Bronchial epithelial cell (primary cell): Measurements from ENCODE around the gene ATP4A. TPM values are rescaled to one million over a fixed set of nuclear protein-coding genes. Genes with fewer than 3 reads are reported as not detected.

Source experiments
- DNase-seq: peaks from one replicate; pipeline ENCODE4 v3.0.0-alpha.2; 2010; ENCODE audit warnings: low read depth
- FAIRE-seq: peaks from 2 replicates; lab custom pipeline; 2011; peaks lifted over from hg19 to GRCh38; lab: Jason Lieb, UNC
- H3K27me3 ChIP-seq: 2 replicates; pipeline ENCODE4 v1.5.1; 2011; ENCODE audit warnings: low read length; ENCODE audit not compliant: control insufficient read depth, insufficient read depth
- H3K36me3 ChIP-seq: 2 replicates; pipeline ENCODE4 v1.5.1; 2011; ENCODE audit warnings: low read length; ENCODE audit not compliant: control insufficient read depth, insufficient read depth
- H3K4me3 ChIP-seq: 2 replicates; pipeline ENCODE4 v1.5.1; 2011; ENCODE audit warnings: mild to moderate bottlenecking, low read depth, low read length, control low read depth
- total RNA-seq: library from RNA; depleted of rRNA; stranded (reverse); fragments of >200 nt; gene quantifications from 2 replicates; pipeline ENCODE4 v1.2.1, GENCODE V29; 2014
- TF ChIP-seq, protein P1 (sequence below): IDR thresholded peaks from 2 replicates; pipeline ENCODE4 v1.5.1; 2011; ENCODE audit warnings: mild to moderate bottlenecking, moderate library complexity, low read length, control low read depth, inconsistent platforms; ENCODE audit not compliant: insufficient read depth, severe bottlenecking

Gene ATP4A
- total RNA-seq, 1 donor from 2014 or later: not detected

DNA sequence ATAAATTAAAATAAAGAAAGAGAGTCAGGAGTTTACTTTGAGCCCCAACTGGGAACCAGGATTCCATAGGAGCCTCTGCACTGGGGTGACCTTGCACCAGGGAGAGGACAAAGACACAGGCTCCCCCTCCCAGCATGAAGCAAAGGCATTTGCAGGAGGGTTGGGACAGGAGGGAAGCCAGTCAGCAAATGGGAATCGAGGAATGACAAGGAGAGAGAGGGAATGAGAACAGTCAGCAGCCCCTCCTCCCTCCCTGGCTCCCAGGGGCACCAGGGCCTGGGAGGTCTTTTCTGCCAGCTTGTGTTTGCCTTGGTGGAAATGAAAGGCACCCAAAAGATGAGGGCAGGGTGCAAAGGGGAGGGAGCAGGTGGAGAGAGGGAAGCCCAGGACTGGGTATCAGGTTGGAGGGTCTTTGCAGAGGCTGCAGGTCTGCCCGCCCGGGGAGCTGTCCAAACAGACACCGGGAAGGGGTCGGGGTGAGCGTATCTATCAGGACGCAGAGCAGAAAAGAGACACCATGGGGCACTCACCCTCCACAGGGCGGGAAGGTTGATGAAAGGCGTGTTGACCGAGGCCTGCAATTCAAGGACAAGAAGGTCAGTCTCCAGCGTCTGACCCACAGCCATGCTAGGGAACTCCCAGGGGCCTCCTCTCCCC, 39.1 kb downstream of the ATP4A start:
- no peak for FAIRE-seq
- no peak for DNase-seq
- TF ChIP-seq, protein P1, sequence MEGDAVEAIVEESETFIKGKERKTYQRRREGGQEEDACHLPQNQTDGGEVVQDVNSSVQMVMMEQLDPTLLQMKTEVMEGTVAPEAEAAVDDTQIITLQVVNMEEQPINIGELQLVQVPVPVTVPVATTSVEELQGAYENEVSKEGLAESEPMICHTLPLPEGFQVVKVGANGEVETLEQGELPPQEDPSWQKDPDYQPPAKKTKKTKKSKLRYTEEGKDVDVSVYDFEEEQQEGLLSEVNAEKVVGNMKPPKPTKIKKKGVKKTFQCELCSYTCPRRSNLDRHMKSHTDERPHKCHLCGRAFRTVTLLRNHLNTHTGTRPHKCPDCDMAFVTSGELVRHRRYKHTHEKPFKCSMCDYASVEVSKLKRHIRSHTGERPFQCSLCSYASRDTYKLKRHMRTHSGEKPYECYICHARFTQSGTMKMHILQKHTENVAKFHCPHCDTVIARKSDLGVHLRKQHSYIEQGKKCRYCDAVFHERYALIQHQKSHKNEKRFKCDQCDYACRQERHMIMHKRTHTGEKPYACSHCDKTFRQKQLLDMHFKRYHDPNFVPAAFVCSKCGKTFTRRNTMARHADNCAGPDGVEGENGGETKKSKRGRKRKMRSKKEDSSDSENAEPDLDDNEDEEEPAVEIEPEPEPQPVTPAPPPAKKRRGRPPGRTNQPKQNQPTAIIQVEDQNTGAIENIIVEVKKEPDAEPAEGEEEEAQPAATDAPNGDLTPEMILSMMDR: no peak
- Histone ChIP-seq H3K36me3 (no peaks in the 10 kb centered on the region), H3K4me3 (no peak overlapping the region), H3K27me3 (peaks cover 7% of the 10 kb centered on the region)

DNA sequence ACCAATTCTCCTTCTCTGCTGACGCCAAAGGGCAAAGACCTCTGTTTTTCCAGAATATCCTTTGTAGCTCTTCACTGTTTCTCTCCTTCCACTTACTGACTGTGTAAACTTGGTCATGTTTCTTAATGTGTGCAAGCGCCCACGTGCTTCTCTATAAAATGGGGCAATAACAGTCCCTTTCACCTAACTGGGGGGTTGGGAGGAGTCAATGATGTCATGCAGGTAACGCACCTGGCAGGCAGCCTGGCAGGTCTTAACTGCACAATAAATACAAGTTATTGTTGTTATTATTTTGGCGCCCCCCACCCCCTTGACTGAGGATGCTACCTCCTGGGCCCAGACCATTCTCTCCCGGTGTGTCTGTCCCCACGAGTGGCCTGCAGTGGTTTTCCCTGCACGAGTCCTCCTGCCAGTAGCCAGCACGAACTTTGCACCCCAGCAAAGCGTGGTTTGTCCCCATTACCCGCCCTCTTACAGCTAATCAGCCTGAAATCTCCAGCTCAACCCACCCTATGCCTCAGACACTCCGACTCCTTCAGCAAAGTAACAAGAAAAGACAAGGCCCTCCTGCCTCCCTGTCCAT, 40.6 kb downstream of the ATP4A start:
- no peaks in the 10 kb centered on the region for H3K36me3 ChIP-seq
- no peak for DNase-seq
- FAIRE-seq: no peak

DNA sequence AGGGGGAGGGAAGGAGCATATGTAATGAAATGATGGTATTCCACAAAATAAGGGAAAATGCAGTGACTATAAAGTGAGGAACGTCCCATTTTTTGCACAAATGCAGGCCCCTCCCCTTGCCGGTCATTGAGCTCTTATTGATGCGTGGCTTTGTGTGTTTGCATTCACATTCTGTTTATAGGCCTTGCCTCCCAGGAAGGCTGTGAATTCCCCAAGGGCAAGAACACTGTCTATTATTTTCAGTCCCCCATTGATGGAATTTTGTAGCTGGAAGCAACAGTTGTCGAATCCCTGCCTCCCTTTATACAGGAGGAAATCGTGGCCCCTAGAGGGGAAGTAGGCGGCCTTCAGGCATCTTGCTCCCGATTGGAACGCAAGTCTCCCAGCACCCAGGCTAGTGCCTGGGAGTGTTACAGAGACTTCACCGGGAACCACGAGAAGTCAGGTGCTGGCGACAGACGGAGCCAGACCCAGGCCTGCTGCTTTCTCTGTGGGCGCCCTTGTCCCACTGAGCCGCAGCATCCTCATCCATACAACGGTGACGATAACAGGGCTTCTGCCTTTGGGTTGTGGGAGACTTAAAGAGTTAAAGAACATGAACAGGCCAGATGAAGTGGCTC, 42.2 kb downstream of the ATP4A start:
- Histone ChIP-seq H3K4me3 (no peak overlapping the region), H3K36me3 (no peaks in the 10 kb centered on the region), H3K27me3 (peaks cover 7% of the 10 kb centered on the region)
- DNase-seq: no peak
- TF ChIP-seq, protein P1: no peak
- FAIRE-seq: no peak

More for the DNA sequence above, 40.6 kb downstream of the ATP4A start:
- peaks cover 7% of the 10 kb centered on the region for H3K27me3 ChIP-seq
- TF ChIP-seq, protein P1: no peak
- no peak overlapping the region for H3K4me3 ChIP-seq

DNA sequence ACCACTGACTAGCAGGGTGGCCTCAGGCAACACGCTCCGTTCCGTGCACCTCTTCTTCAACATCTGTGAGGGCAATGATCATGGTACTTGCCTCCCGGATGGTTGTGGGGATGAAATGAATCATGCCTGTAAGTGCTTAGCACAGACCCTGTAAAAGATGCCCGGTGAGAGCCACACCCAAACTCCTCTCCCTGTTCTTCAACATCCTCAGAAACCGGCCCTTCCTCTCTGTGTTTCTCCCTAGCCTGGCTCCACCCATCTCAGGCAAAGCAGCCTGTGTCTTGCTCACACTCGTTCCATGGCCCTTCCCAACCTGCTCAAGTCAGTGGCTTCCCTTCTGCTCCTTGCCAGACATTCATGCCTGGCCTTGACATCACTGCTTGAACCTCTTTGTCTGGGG, 44.2 kb downstream of the ATP4A start:
- TF ChIP-seq, protein P1: no peak
- H3K36me3 ChIP-seq: no peaks in the 10 kb centered on the region
- no peaks in the 10 kb centered on the region for H3K27me3 ChIP-seq
- peak; percentile 92 for DNase-seq
- no peak overlapping the region for H3K4me3 ChIP-seq
- FAIRE-seq: peak; percentile 99

DNA sequence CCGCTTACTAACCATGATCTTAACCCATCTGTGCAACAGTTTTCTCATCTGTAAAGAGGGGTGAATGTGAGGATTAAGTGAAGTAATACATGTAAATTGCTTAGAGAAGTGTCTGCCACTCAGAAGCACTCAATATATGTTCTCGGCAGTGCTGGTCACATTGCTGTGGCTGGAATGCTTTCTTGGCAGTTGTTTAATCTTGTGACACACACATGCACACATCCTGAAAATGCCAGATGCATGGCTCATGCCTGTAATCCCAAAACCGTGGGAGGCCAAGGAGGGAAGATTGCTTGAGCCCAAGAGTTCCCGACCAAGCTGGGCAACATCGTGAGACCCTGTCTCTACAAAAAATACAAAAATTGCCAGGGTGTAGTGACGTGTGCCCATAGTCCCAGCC, 45.1 kb downstream of the ATP4A start:
- H3K4me3 ChIP-seq: no peak overlapping the region
- FAIRE-seq (peak; percentile 98), DNase-seq (peak; percentile 93)
- TF ChIP-seq, protein P1: no peak
- H3K27me3 ChIP-seq: no peaks in the 10 kb centered on the region
- no peaks in the 10 kb centered on the region for H3K36me3 ChIP-seq
